HL-60 (cell line): Measurements from ENCODE around the gene ACOXL.

ENCODE experiments used
- DNase-seq, 2 experiments: peaks; one replicate each; pipeline ENCODE4 v3.0.0-alpha.2; 2010 to 2020; ENCODE audit warnings: low read depth in 1 of 2, low spot score in 1 of 2
- H3K27ac ChIP-seq: fragments of 250-450 bp; sonication (Bioruptor Pico); replicated peaks from 2 replicates; pipeline ENCODE4 v1.5.1; 2020; ENCODE audit warnings: mild to moderate bottlenecking, moderate library complexity
- H3K27me3 ChIP-seq: fragments of 250-450 bp; sonication (Bioruptor Pico); 2 replicates; pipeline ENCODE4 v1.5.1; 2021; ENCODE audit warnings: mild to moderate bottlenecking, moderate library complexity; ENCODE audit not compliant: insufficient read depth, poor library complexity, severe bottlenecking
- H3K4me3 ChIP-seq: replicated peaks from 2 replicates; pipeline ENCODE4 v1.5.1; 2011; ENCODE audit warnings: mild to moderate bottlenecking, control low read depth, low read length; ENCODE audit not compliant: insufficient read depth
- CTCF ChIP-seq: IDR thresholded peaks from one replicate; pipeline ENCODE4 v1.5.1; 2011; ENCODE audit warnings: low read length, control low read depth, inconsistent platforms; ENCODE audit not compliant: insufficient read depth
- GABPA ChIP-seq: IDR thresholded peaks from 2 replicates; pipeline ENCODE4 v1.6.1; 2012; ENCODE audit warnings: low read depth
- POLR2AphosphoS5 ChIP-seq: IDR thresholded peaks from 2 replicates; pipeline ENCODE4 v1.6.1; 2012; ENCODE audit warnings: low read depth
- REST ChIP-seq: IDR thresholded peaks from 2 replicates; pipeline ENCODE4 v1.6.1; 2012; ENCODE audit warnings: low read depth; ENCODE audit not compliant: insufficient replicate concordance
- SPI1 ChIP-seq: IDR thresholded peaks from 2 replicates; pipeline ENCODE4 v1.6.1; 2012; ENCODE audit warnings: low read depth, mild to moderate bottlenecking, borderline replicate concordance

ACOXL gene

GRCh38 chr2:111032721-111033429, 300.5 kb downstream of the ACOXL start:
- DNase-seq: no peak
- no peak for TF ChIP-seq SPI1
- TF ChIP-seq POLR2AphosphoS5: no peak
- TF ChIP-seq CTCF: no peak
- no peak for TF ChIP-seq GABPA
- no peak for TF ChIP-seq REST
- H3K4me3 ChIP-seq: no peak overlapping the region
- no peak overlapping the region for H3K27ac ChIP-seq
- no peaks in the 10 kb centered on the region for H3K27me3 ChIP-seq

DNA sequence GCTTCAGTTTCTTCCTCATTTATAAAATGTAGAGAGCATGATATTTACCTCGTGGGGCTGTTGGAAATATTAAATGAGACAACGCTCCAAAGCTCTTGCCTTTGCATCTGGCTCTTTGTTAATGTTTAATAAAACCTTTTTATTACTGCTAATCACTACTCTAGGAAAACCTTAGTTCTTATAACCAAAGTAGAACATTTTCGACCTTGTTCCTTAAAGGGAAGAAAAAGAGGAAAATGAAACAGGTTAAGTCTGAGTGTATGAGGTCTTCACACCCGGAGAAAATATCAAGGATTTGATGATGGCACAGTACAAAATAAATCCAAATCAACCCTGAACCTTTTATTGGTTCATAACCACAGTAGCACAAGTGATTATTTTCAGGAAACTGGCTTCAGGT, 301.8 kb downstream of the ACOXL start:
- Histone ChIP-seq H3K27me3 (no peaks in the 10 kb centered on the region), H3K4me3 (no peak overlapping the region), H3K27ac (no peak overlapping the region)
- no peak for DNase-seq
- TF ChIP-seq GABPA: no peak
- TF ChIP-seq POLR2AphosphoS5: no peak
- no peak for TF ChIP-seq CTCF
- TF ChIP-seq SPI1: no peak
- no peak for TF ChIP-seq REST

- H3K27me3 ChIP-seq: no peaks in the 10 kb centered on the region
- no peak for DNase-seq
Observed at GRCh38 chr2:111034606-111035005, 302.2 kb downstream of the ACOXL start.

More at GRCh38 chr2:111034606-111035005, 302.2 kb downstream of the ACOXL start:
- H3K4me3 ChIP-seq: no peak overlapping the region
- no peak overlapping the region for H3K27ac ChIP-seq
- TF ChIP-seq POLR2AphosphoS5 (no peak), REST (no peak), CTCF (no peak), GABPA (no peak), SPI1 (no peak)
